Measurements from ENCODE around the gene CXCL11.

CXCL11 gene

DNA sequence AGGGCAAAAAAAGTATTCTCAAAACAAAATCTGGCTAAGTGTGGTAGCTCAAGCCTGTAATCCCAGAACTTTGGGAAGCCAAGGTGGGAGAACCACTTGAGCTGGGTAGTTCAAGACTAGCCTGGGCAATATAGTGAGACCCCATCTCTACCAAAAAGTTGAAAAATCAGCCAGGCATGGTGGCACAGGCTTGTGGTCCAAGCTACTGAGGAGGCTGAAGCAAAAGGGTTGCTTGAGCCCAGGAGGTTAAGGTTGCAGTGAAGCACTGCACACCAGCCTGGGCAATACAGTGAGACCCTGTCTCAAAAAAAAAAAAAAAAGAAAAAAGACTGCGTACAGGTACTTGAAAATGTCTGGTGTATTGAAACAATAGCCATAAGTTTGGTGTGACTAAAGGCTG lies 43.4 kb downstream of the CXCL11 start:
- no peak for ATAC-seq (ENCODE audit: low read depth)
- no peak for DNase-seq (ENCODE audit: low spot score)
- Histone ChIP-seq H3K36me3 (ENCODE audit: low read depth) (0 out of 2 replicates have a peak, but pooled peaks cover 4% of the 10 kb centered on the region), H3K27ac (ENCODE audit: poor library complexity, severe bottlenecking) (no peak overlapping the region), H3K4me3 (ENCODE audit: severe bottlenecking) (no peak overlapping the region), H3K27me3 (ENCODE audit: insufficient read depth, poor library complexity, severe bottlenecking) (no peaks in the 10 kb centered on the region), H3K9me3 (ENCODE audit: severe bottlenecking) (no peaks in the 10 kb centered on the region), H3K4me1 (ENCODE audit: insufficient read depth, poor library complexity, severe bottlenecking) (peaks cover 6% of the 10 kb centered on the region)
- TF ChIP-seq, protein P1, sequence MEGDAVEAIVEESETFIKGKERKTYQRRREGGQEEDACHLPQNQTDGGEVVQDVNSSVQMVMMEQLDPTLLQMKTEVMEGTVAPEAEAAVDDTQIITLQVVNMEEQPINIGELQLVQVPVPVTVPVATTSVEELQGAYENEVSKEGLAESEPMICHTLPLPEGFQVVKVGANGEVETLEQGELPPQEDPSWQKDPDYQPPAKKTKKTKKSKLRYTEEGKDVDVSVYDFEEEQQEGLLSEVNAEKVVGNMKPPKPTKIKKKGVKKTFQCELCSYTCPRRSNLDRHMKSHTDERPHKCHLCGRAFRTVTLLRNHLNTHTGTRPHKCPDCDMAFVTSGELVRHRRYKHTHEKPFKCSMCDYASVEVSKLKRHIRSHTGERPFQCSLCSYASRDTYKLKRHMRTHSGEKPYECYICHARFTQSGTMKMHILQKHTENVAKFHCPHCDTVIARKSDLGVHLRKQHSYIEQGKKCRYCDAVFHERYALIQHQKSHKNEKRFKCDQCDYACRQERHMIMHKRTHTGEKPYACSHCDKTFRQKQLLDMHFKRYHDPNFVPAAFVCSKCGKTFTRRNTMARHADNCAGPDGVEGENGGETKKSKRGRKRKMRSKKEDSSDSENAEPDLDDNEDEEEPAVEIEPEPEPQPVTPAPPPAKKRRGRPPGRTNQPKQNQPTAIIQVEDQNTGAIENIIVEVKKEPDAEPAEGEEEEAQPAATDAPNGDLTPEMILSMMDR (IDR thresholded peaks at IDR 0.05; ENCODE audit: poor library complexity, severe bottlenecking), result no peak

DNA sequence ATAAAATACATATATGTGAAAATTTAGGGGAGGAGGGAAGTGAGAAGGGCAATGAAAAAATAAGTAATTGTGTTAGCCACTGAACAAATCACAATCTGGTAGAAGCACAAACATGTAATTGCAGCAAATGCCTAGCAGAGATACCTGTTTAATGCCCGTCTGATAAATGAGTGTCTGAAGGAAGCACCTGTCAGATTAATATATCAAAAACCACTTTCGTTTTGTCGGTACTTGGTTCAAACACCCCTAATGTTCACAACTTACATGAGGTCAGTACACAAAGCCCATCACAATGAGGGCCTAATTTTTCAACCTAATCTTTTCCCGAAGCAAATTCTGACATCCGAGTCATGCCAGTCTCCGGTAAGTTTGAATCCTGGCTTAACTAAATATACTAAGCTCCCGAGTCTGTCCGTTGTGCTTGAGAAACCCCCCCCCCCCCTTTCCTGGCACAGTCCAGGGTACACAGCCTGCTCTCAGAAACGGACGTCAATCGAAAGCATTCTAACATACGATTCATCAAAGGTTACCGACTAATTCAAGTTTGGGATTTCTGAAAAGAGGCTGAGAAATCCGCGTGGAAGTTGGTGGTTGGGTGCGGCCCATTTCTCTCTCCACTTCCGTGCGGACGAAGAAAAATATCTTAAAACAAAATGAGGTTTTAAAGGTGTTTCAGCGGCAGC lies 45.9 kb downstream of the CXCL11 start:
- no peak for DNase-seq (ENCODE audit: low spot score)
- H3K27ac ChIP-seq (ENCODE audit: poor library complexity, severe bottlenecking), result peak overlapping the region; percentile 20
- peak overlapping the region; percentile 69 for H3K4me3 ChIP-seq (ENCODE audit: severe bottlenecking)
- ATAC-seq (ENCODE audit: low read depth), result no peak
- H3K9me3 ChIP-seq (ENCODE audit: severe bottlenecking), result no peaks in the 10 kb centered on the region
- 0 out of 2 replicates have a peak, but pooled peaks cover 4% of the 10 kb centered on the region for H3K36me3 ChIP-seq (ENCODE audit: low read depth)
- H3K4me1 ChIP-seq (ENCODE audit: insufficient read depth, poor library complexity, severe bottlenecking), result peaks cover 6% of the 10 kb centered on the region
- no peaks in the 10 kb centered on the region for H3K27me3 ChIP-seq (ENCODE audit: insufficient read depth, poor library complexity, severe bottlenecking)
- TF ChIP-seq, protein P1 (IDR thresholded peaks at IDR 0.05; ENCODE audit: poor library complexity, severe bottlenecking), result no peak

DNA sequence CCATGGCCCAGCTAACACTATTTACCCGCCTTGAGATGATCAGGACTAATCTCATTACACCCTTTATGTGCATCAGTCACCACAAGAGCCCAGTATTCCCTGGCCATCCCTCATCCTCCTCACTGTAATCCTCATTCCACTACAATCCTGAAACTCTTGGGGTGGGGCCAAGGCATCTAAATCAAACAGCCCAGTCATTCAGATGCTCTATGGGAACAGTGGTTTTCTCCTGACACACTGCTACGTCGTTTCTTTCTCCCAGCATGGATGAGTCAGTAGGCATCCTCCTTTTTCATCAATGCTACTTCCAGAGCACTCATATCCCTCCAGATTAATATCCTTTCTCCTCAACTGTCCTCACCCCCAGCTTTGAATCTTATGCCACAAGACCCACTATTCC lies 50.8 kb downstream of the CXCL11 start:
- no peak overlapping the region for H3K4me3 ChIP-seq (ENCODE audit: severe bottlenecking)
- peaks cover 28% of the 10 kb centered on the region for H3K36me3 ChIP-seq (ENCODE audit: low read depth)
- no peaks in the 10 kb centered on the region for H3K4me1 ChIP-seq (ENCODE audit: insufficient read depth, poor library complexity, severe bottlenecking)
- DNase-seq (ENCODE audit: low spot score) (no peak), ATAC-seq (ENCODE audit: low read depth) (peak; percentile 75)
- H3K9me3 ChIP-seq (ENCODE audit: severe bottlenecking), result no peaks in the 10 kb centered on the region
- no peak overlapping the region for H3K27ac ChIP-seq (ENCODE audit: poor library complexity, severe bottlenecking)
- TF ChIP-seq, protein P1 (IDR thresholded peaks at IDR 0.05; ENCODE audit: poor library complexity, severe bottlenecking), result no peak
- no peaks in the 10 kb centered on the region for H3K27me3 ChIP-seq (ENCODE audit: insufficient read depth, poor library complexity, severe bottlenecking)

Measured in RWPE2 (cell line).